Stimulated activated CD8-positive, alpha-beta memory T cell treated with anti-CD3 and anti-CD28 coated beads, Interleukin-7, amount 100 ng/mL, for 24 hours (primary cell): Measurements from ENCODE around the gene CLBA1.

Source experiments
- DNase-seq: peaks from one replicate; pipeline ENCODE4 v3.0.0-alpha.2; 2020; ENCODE audit warnings: low read depth

Gene CLBA1

DNA sequence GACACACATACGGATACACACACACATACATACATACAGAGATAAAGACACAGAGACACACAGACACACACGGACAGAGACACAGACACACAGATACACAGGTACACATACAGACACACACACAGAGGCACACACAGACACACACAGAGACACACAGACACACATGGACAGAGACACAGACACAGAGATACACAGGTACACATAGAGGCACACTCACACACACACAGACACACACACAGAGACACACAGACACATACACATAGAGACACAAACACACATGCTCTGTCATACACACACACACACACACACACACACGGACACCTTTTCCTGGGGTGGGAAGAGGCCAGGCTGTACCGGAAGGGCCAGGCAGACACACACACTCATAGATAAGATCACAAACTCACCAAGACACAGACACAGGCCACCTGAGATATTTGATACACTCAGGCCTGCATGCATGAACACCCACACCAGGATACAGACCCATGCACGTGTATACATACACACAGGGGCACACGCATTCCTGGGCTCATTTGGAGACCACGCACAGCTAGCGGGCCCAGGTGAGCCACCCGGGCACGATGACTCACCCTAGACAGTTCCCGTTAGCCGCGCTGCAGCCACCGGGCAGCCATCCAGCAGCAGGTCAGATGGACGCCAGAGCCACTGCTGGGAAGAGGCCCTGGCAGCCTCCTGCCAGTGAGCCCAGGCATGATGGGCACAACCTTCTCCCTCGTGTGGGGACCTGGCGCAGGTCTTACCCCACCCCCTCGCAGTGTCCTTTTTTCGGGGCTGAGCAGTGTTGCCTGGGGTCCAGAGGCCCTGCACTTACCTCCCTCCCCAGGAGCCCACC lies 5.6 kb upstream of the CLBA1 start:
- DNase-seq, result no peak

DNA sequence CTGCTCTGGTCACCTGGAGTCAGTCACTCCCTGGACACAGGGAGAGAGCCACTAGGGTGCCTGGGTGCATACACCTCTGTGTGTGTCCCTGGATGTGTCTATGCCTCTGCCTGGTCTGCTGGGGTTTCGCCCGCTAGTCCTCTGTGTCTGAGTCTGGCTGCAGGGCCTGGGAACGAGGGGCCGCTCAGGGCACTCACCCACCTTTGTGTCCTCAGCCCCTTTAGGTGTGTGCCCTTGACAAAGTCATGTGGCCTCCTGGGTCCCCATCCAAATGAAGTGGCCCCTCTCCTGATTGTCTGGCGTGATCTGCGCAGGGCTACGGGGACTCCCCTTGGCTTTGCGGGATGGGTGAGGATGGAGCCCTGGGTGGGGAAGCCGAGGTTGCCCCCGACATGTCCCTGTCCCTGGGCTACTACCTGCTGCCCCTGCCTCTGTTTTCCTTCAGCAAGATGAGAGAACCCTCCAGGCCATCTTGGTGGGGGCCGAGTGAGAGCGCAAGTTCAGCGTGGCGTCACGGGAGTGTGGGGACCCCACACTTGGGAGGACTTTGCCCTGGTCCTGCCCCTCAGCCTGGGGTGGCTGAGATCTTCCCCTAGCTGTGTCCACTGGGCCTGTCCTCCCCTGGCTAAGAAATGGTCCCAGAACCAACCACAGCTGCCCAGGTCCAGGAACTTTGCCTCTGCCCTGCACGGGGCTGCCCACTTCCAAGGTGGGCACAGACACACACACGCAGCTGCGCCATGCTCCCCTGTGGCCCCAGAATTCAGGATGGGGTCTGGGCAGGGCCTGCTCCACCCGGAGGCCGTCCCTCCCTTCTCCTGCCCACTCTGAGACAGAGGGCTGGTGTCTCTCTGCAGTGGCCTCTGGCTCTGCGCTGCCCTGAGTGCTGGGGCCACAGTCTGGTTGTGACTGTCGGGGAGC lies 4.7 kb upstream of the CLBA1 start:
- no peak for DNase-seq

DNA sequence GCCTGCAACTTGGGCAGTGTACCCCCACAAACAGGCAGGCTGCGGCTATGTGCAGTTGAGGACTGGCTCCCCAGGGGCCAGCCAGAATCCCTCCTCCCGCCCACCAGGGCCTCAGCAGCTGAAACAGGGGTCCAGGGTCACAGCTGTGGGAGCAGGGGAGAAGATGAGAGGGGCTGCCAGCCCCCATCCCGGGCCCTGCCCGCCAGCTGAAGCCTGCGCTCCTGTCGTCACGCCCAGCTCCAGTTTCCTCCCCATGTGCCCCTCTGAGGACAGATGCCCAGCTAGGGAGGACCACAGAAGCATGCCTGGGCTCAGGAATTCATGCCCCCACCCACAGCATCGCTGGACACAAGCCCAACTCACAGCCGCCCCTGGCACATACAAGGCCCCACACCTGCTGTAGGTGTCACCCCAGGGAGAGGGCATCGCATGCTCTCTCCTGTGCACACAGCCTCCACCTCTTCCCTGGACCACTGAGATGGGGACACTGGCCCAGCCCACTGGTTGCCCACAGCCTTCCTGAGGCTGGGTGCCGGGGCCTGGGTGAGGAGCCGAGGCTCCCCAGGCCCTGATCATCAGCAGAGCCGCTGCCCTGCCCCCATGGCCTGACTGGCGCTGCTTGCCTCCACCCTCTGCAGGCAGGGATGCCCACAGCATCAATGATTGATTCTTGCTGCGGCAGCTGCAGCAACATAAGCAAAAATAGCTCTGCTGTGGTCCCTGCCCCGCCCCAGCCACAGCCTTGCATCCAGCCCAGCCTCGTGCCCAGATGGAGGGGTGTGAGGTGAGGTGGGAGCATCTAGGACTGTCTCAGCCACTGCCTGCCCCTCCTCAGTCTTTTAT lies 3.7 kb upstream of the CLBA1 start:
- no peak for DNase-seq

DNA sequence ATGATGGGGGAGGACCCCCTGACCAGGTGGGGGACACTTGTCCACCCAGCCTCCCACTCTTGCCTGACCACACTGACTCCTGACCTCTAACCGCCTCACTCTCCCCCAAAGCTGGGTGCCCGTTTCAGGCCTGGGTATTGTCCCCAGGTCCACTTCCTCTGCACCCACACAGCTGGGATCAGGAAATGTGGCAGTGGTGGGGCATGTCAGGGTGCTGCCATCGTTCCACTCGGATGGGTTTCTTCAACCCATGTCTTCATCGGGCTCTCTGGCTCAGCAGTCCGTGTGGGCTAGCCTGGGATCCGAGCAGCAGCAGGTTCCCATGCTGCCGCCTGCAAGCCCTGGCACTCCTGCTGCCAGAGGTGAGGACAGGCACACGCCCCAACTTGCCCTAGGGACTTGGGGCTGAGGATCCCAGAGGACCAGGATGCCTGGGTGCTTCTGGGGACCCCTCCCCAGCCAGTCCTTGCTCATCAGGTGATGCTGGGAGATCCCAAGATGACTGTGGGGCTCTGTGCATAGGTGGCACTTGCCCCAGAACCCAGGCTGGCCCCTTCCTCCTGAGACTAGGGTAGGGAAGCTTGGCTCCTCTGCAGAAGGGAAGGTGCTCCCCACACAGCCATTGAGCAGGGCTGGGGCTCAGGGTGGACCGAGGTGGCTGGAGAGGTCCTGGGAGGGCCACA lies 2.9 kb upstream of the CLBA1 start:
- DNase-seq, result no peak

DNA sequence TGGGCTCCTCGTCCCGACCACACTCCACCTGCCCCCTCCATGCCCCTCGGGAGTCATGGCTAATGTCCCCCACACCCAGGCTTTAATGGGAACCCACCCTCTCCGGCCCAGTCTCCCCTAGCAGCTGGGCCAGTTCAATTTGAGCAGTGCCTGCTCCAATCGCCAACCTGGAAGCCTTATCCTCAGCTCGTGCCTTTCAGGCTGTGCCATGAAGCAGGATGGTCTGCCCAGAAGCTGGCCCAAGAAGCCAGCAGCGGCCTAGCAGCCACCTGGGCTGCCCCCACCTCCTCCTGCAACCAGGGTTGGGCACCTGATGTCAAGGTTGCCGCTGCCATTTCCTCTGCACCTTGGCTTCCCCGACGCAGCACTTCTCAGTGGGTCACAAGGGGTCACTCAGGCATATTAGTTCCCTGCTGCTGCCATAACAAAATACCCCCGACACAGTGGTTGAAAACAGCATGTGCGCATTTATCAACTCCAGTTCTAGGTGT lies 2.3 kb upstream of the CLBA1 start:
- no peak for DNase-seq

DNA sequence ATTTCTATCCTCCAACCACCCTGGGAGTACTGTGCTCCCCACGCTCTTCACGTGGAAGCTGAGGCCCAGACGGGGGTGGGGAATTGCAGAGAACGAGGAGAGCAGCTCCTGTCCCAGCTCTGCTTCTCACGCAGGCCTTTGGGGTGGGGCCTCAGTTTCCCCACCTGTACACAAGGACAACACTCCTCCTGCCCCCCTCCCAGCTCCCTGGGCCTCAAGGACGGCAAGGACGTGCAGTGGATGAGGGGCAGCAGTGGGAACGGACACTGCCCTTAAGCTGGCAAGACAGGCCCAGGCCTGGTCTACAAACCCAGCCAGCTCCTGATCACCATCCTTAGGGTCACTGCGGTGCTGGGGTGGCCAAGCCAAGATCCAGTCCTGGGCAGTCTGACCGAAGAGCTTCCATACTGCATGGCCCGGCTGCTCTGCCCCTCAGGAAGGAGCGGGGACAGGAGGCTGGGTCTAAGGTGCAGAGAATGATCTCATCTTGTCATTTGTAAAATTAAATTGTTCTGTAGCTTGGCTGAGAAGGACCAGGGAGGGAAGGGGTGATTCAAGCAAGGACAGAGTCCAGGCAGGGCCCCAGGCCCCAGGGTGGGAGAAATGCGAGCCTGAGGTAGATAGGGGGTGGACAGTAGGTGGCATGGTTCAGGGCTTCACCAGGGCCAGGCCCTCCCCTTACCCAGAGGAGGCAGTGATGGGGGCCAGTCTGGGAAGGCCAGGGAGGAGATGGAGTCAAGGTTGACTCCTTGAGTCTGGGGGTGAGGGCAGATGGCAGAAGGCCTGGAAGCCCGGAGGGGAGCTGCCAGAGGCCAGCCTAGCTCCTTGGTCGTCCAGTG lies 1.3 kb upstream of the CLBA1 start:
- no peak for DNase-seq

DNA sequence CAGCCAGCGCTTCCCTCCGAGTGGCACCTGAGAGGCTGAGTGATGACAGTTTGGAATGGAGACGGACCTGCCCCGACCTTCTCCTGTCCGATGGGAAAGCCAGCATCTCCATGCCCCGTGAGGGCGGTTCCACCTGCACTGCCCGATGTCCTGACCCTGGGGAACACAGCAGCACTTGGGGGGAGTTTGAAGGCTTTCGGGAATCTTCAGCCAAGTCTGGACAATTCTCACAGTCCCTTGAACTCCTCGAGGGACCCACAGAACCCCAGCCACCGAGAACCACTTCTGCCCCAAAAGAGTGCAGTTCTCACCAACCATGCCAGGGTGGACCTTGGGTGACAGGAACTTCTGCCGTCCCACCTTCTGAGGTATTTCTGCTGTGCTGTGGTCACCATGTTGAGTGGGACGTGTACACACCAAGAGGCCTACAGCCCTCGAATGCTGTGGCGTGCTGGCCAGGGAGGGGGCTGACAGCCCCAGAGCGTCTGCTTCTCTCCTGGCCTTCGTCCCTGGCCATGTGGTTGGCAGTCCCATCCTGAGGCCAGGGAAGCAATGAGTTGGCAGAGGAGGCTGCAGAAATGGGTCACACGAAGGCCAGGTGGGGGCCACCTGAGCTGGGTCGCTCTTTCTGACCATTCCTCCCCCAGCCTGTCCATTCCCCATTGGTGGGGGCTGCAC lies 1.0 kb downstream of the CLBA1 start:
- no peak for DNase-seq

DNA sequence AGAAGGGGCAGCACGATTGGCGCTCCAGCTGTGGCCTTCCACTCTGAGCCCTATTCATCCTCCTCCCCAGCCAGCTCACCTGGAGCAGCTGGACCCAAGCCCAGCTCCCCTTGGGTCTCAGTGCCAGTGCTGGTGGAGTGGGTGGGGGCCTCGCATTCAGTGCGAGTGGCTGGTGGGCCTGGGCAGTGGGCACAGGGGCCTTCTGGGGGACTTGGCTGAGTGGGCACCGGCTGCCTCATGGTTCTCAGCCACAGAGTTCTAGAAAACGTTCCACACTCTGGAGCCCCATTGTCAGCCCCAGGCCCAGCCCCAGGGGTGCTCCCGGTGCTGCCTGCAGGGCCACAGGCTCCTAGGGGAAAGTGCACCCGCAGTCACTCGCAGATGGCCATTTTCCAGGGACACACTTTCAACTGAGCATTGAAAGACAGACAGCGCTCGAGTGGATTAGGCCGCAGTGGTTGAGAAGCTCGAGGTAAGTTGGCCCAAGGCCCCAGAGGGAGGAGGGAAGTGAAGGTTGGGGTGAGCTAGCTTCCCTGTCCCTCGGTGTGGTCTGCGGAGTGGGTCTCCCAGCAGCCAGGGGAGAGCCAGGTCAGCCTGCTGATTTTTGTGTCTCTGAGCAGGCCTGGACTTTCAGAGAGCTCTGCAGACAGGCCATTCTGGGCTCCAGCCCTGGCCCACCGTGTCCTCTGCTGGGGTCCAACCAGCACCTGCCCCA lies 3.8 kb downstream of the CLBA1 start:
- DNase-seq, result no peak

DNA sequence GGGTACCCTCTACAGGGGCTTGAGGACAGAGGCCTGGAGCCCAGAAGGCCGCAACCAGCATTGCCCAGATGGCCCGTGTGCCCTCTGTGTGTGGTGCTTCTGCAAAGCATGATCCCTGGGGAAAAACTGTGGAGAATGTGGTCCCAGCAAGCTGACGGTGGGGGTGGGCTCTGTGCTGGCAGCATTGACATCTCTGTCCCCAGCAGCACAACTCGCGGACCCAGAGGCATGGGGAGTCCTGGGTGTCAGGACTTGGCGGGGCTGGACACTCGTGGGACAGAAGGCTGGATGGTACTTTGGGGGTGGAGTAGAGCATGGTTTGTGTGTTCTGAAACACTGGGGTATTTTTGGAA lies 4.3 kb downstream of the CLBA1 start:
- DNase-seq, result no peak

DNA sequence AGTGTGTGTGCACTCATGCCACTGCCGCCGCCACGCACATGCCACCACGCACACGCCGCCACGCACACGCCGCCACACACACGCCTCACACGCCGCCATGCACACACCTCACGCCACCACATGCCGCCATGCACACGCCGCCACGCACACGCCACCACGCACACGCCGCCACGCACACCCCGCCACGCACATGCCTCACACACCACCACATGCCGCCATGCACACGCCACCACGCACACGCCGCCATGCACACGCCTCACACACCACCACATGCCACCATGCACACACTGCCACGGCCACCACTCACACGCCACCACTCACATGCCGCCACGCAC lies 6.3 kb downstream of the CLBA1 start:
- no peak for DNase-seq

DNA sequence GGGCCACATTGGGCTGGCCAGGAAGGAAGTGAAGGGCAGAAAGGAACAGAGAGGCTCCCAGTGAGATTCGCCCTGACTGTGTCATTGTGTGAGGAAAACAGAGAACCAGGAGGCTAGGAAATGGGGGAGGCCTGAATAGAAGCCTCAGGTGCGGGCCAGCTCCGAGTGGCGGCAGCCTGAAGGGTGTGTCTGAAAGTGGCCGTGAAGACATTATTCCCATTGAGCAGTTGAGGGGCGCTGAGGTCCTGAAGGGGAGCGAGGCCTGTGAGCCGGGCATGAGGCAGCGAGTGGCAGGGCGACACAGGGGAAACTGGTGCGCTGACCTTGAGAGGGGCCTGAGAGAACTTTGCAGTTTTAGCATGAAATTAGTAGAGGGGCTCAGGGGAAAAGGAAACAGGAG lies 6.9 kb downstream of the CLBA1 start:
- DNase-seq, result no peak

DNA sequence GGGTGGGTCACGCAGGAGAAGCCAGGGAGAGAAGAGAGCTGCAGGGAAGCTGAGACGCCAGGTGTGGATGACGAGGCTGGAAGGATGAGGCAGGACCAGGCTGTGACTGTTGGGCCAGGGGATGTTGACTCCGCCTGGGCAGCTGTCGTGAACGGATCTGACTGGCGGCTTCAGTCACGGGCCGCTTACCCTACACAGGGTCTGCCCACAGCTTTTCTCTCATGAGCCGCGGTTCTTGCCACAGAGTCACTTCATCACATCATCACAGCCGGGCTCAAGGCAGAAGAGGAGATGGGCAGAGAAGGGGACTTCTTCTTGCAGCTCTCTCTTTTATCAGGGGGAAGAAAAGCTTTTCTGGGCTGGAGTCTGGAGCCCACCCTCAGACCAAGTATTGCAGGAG lies 7.7 kb downstream of the CLBA1 start:
- DNase-seq, result no peak

DNA sequence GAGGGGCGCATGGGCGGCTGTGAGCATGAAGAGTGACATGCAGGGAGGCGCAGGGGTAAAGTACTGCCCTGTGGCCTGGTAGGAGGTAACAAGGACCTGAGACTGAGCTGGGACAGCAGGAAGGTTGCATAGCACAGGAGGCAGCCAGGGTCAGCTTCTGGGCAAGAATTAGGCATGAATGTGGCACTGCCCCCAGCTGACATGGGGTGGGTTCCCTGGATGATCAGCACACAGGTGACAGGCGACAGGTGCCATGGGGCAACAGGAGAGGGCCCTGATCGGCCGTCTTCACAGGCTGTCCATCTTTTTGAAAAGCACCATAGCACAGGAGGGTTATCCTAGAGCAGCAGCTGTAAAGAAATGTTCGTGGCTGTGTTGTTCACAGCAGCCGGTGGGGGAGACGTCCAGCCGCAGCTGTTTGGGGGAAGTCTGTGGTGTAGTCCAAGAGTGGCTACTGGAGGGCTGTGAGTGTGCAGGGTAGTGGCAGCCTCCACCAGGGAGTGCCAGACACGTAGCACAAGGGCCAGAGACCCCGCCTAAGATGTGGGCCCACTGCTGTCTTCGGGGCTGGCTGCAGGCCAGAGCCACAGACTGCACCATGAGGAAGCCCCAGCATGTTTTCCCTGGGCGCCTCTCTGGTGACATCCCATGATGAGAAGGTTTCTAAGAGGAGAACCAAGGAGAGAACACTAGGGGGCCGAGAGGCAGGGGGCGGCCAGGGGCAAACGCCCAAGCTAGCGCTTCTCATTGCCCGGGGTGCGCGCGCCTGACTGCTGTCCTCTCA lies 8.4 kb downstream of the CLBA1 start:
- DNase-seq, result no peak

DNA sequence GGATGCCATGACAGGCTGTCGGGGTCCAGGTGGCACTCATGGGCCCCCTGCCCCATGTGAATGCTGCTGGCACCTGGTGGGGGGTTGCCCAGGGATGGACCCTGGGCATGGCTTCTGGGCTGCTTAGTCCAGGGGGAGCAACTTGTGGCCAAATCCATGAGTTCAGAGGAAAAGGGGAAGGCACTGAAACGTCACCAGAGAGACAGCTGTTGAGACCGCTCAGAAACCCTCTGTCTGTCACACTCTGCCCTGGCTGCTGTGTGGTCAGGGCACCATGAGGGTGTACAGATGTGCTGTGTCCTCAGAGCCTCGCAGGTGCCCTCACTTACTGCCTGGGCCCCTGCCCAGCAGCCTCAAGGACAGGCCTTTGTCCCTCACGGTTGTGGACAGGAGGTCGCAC lies 9.4 kb downstream of the CLBA1 start:
- DNase-seq, result no peak

DNA sequence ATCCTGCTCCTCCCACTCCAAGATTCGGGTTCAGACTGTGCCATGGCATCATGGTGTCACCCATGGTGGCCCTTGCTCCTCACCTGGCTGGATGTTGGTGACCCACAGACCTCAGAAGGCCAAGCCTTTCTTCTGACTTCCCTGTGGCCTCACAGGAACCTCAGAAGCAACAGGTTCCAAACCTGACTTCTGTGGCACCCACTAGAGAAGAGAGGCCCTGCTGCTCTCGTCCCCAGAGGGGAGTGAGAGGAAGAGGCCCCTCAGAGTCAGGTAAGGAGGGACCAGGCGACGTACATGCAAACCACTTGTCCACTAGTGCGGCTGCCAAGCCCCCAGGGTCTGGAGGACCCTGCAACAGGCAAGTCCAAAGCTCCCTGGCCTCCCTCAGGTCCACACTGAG lies 10.4 kb downstream of the CLBA1 start:
- DNase-seq, result no peak

DNA sequence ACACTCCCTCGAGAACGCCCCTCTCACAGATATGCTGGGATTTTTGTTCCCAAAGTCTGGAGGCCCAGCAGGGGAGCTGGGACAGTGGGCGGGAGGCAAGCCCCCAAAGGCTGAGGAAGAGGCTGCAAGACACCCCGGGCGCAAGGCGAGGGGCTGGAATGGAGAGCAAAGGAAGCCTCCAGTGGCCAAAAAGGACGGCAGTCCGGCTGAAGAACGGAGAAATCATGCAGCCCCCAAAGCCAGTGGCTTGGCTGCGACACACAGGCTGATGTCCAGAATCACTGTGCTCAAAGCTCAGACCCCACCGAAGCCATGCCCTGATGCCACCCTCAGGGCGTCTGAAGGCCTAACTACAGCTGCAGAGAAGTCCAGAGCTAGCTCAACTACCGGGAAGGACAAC lies 10.9 kb downstream of the CLBA1 start:
- DNase-seq, result no peak

DNA sequence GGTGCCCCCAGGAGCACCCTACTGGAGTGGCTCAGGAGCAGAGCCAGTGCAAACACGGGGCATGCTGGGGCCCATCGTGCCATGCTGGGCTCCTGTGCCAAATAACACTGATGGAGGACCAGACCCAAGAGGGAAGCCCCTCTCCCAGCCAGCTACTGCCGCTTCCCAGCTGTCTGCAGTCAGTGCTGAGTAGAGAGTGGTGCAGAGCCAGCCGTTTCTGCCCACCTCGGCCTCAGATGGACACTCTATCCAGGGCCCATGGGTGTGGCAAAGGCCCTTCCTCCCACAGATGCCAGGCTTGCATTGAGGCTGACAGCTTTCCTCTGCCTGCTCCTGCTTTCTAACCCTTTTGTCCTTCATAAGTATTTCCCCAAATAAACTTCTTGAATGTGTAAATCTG lies 13.2 kb downstream of the CLBA1 start:
- DNase-seq, result no peak

DNA sequence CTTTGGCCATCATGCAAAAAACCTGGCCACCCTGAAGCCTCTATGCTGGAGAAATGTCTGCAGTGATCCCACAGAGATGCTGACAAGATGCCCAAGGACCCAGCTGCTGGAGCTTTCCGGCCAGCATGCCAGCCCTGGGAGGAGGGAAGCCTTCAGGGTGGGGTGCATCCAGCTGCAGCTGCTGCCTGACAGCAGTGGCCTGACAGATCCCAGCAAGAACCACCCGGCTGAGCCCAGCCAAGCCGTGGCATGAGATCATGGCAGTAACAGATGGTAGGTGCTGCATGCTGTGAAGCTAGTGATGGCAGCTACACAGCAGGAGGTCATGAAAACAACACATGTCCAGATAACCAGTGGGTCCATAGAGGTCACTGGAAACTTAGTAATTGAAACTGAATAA lies 13.8 kb downstream of the CLBA1 start:
- DNase-seq, result no peak
